Bone marrow (tissue), 2 donors: ENCODE data around the gene ZNF454.

Experiments used
- DNase-seq, 2 donors: peaks; one replicate each; lab custom pipeline; 2025; lab: John Stamatoyannopoulos, UW

Gene ZNF454

DNA sequence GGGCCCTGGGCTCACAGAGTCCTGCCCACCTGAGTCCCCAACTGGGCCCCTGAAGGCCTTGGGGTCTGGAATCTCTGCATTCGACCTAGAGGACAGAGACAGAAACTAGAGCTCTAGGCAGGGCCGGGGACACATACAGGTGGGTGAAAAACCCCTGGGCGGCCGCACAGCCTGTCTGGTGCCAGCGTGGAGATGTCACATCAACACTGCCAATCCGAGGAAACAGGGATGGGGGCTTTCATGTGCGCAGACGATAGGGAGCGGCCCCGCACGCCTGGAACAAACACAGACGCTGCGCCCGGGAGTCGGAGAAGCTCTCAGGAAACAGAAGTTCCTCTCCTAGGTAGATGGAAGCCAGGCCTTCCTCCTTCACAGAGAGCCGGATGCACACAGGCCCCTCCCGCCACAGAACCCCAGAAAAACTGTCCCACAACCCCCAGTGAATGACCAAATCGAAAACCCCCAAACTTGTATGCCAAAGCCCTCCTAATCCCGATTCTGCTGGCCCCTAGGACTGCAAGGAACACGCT lies 52.3 kb downstream of the ZNF454 start:
- DNase-seq, result no peak

DNA sequence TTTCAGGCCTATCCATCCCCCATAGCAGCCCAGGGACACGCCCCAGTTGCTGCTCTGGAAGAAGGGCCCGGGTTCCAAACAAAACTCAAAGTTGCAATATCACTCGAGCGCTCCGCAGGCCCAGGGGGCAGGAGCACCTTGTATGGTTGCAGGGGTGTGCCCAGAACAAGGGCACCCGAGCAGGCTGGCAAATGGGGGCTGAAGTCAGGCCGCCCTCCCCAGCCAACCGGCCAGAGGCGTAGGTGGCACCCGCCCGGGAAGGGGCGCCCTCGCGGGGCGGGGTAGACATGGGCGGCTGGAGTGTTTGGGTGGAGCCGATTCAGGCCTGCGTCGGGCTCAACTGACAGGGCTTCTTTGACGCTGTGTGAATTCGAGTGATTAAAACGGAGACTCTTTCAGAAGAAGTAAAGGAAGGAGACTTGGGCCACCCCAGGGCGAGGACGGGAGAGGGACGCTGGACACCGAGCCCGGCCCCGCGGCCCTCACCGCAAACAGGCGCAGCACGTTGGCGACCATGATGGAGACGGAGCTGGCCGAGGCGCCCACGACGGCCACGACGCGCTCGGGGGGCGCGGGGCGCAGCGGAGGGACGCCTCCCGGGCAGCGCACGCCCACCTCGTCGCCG lies 53.1 kb downstream of the ZNF454 start:
- DNase-seq, result no peak

DNA sequence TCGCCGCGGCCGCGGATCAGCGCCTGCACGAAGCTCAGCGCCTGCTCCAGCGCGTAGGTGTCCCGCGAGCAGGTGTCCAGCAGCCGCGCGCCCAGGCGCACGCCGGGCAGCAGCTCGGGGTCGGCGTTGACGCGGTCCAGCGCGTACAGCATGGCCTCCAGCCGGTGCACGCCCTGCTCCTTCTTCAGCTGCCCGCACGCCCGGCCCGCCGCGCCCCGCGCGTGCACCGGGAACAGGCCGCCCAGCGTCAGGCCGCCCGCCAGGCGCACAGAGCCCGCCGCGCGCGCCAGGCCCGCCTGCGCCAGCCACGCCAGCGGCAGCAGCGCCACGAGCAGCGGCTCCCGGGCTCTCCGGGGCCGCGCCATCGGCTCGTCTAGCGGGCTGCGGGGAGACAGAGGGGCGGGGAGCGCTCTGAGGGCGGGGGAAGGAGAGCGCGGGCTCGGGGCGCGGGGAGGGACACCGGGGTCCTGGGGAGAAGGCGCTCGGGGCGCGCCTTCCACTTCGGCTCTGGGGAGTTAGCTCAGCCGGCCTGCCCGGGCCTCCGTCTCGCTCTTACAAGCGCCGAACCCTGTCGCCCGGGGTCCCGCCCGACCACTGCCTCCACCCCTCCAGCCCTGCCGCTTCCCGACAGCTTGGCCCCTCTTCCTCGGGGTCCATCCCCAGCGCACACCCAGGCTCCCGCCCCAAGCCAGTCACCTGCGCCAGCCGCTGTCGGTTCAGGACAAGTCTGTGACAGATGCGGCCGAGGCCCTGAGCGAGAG lies 53.8 kb downstream of the ZNF454 start, which contains the start of gene GRM6:
TSS of gene GRM6 (minus strand) at position 741 of the 761 bp plus-strand sequence. CDS start at position 365, 376 bp downstream.
- no peak for DNase-seq

DNA sequence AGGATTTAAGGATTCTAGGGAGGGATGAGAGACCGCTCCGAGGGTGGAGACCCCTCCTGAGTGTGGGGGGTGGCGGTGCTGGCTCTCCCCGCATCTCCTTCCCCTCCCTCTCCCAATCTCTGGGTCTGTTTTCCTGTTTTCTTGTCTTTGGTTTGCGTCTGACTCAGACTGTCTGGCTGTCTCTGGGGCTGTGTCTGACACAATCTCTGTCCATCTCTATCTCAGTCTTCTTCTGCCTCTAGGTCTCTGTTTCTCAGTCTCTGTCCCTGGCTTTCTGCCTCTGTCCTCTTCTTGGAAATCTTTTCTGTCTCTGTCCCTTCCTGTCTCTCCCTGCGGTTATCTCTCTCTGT lies 54.3 kb downstream of the ZNF454 start:
- DNase-seq, result no peak

DNA sequence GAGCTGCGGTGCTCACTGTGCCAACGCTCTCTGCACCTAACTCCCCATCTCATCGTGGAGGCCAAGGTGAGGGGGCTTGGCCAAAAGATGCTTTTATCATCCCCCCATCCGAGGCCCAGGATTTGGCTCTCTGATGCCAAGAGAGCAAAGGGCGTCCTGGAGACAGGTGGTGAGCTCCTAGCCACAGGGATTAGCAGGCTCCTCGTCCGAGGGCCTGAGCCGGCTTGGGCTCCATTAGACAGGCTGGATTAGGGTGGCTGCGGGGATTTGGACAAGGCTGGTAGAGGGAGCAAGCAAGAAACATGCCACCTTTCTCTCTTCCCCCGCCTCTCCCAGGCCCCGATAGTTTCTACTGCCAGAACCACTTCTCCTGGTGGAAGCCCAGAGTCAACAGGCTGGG lies 55.2 kb downstream of the ZNF454 start:
- DNase-seq, result no peak

DNA sequence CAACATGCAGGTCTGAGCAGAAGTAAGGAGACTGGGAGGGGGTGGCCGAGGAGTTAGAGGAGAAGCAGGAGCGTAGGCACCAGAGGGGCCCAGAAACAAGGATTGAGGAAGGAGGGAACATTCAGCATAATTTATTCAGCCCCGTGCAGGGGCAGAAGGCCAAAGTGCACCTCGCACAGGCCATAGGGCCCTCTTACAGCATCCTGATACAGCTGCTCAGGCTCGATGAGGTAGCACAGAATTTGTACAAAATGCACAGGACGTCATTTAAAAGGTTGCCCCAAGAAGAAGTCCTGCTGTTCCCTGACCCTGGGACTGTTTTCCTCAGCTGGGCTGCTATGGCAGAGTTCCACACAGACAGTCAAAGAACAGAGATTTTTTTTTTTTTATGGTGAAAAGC lies 56.2 kb downstream of the ZNF454 start:
- no peak for DNase-seq

DNA sequence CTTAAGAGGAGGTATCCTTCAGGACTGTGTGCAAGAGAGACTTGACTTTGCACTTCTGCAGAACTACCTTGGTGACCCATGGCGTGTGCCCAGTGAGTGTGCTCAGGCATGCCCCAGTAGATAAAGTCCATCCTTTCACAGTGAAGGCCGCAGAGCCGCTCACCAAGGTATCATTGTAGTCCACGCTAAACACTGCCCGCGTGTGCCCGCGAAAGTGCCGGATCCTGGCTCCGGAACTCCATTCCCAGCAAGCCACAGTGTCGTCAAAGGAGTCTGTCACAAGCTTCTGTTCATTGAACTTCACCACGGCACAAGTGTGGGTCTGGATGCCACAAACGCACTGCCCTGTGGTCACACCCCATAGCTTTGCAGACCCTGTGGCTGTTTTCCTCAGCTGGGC lies 57.4 kb downstream of the ZNF454 start:
- no peak for DNase-seq

DNA sequence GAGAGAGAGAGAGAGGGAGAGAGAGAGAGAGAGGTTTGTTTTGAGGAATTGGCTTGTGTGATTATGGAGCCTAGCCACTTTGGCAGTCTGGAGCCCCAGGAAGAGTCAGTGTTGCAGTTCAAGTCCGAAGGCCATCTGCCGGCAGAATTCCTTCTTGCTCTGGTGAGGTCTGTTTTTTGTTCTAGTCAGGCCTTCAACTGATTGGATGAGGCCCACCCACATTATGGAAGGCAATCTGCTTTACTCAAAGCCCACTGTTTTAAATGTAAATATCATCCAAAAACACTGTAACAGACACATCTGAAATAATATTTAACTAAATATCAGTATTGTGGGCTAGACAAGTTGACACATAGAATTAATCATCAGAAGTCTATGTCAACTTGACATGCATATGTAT lies 65.6 kb downstream of the ZNF454 start:
- no peak for DNase-seq

DNA sequence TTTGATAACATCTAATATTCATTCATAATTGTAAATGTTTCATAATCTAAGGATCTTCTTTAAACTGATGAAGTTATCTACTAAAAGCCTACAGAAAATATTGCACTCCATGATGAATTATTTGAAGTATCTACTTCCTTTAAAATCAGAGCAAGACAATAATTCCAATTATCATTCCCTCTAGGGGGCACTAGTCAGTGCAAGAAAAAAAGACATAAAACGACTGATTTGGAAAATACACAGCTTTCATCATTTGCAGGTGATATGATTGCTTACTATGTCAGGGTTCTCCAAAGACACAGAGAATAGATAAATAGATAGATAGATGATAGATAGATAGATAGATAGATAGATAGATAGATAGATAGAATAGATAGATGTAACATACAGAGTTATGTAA lies 67.7 kb downstream of the ZNF454 start:
- DNase-seq, result no peak
